Type B pancreatic cell (in vitro differentiated cells): ENCODE data around the gene TNPO1. TPM values are rescaled to one million over a fixed set of nuclear protein-coding genes. Genes with fewer than 3 reads are reported as not detected.

ENCODE experiments used
- DNase-seq: peaks from one replicate; pipeline ENCODE4 v3.0.0; 2021; ENCODE audit warnings: mixed read lengths; ENCODE audit not compliant: unreplicated experiment; ENCODE audit errors: extremely low spot score
- H3K27ac Mint-ChIP-seq: 2 replicates; pipeline ENCODE4 v1.8.0; 2021; ENCODE audit warnings: mild to moderate bottlenecking, mixed read lengths
- H3K27me3 Mint-ChIP-seq: 2 replicates; pipeline ENCODE4 v1.8.0; 2021; ENCODE audit warnings: mixed read lengths
- H3K36me3 Mint-ChIP-seq: 2 replicates; pipeline ENCODE4 v1.8.0; 2021; ENCODE audit warnings: mixed read lengths
- H3K4me1 Mint-ChIP-seq: one replicate; pipeline ENCODE4 v1.8.0; 2021; ENCODE audit warnings: mixed read lengths; ENCODE audit not compliant: unreplicated experiment
- H3K4me3 Mint-ChIP-seq: 2 replicates; pipeline ENCODE4 v1.8.0; 2021; ENCODE audit warnings: mild to moderate bottlenecking, mixed read lengths
- H3K9me3 Mint-ChIP-seq: 2 replicates; pipeline ENCODE4 v1.8.0; 2021; ENCODE audit warnings: mixed read lengths
- total RNA-seq: library from RNA; stranded (reverse); gene quantifications from 2 replicates; pipeline ENCODE4 v1.2.1, GENCODE V29; 2021; ENCODE audit warnings: low replicate concordance
- TF ChIP-seq, protein P1 (sequence below): fragments of 200-600 bp; sonication (generic); conservative IDR thresholded peaks from 2 replicates; pipeline ENCODE4 v1.5.0; 2021; ENCODE audit warnings: antibody characterized with exemption, mild to moderate bottlenecking

Gene TNPO1
- total RNA-seq, 1 donor from 2014 or later = 131 TPM

DNA sequence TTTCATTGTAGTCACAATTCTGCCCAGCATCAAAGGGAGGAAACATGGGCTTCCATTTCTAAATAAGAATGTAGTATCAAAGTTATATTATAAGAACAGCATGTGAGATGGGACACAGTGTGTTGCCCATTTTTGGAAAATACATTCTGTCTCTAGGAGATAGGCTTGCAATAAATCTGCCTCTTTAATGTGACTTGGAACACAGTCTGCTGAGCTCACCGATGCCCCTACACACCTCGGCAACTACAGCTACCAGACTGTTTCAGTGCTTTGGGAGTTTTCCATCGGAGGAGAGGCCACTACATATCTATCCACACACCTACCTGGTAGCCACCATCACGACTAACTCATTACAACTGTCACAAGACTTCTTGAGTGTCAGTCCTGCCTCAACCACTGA is 120.4 kb downstream of the TNPO1 start:
- Mint-ChIP-seq H3K4me3 (no peak overlapping the region), H3K27ac (no peak overlapping the region), H3K9me3 (peaks cover 23% of the 10 kb centered on the region), H3K27me3 (peaks cover 11% of the 10 kb centered on the region), H3K36me3 (no peaks in the 10 kb centered on the region), H3K4me1 (peaks cover 13% of the 10 kb centered on the region)
- TF ChIP-seq, protein P1, sequence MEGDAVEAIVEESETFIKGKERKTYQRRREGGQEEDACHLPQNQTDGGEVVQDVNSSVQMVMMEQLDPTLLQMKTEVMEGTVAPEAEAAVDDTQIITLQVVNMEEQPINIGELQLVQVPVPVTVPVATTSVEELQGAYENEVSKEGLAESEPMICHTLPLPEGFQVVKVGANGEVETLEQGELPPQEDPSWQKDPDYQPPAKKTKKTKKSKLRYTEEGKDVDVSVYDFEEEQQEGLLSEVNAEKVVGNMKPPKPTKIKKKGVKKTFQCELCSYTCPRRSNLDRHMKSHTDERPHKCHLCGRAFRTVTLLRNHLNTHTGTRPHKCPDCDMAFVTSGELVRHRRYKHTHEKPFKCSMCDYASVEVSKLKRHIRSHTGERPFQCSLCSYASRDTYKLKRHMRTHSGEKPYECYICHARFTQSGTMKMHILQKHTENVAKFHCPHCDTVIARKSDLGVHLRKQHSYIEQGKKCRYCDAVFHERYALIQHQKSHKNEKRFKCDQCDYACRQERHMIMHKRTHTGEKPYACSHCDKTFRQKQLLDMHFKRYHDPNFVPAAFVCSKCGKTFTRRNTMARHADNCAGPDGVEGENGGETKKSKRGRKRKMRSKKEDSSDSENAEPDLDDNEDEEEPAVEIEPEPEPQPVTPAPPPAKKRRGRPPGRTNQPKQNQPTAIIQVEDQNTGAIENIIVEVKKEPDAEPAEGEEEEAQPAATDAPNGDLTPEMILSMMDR = no peak
- no peak for DNase-seq

- H3K36me3 Mint-ChIP-seq = no peaks in the 10 kb centered on the region
- TF ChIP-seq, protein P1 = no peak
- no peak overlapping the region for H3K27ac Mint-ChIP-seq
- DNase-seq = no peak
- H3K4me1 Mint-ChIP-seq = peaks cover 13% of the 10 kb centered on the region
- no peak overlapping the region for H3K4me3 Mint-ChIP-seq
- H3K27me3 Mint-ChIP-seq = peaks cover 11% of the 10 kb centered on the region
- peaks cover 23% of the 10 kb centered on the region for H3K9me3 Mint-ChIP-seq
Measured at GRCh38 chr5:72937517-72938061, 121.1 kb downstream of the TNPO1 start.

DNA sequence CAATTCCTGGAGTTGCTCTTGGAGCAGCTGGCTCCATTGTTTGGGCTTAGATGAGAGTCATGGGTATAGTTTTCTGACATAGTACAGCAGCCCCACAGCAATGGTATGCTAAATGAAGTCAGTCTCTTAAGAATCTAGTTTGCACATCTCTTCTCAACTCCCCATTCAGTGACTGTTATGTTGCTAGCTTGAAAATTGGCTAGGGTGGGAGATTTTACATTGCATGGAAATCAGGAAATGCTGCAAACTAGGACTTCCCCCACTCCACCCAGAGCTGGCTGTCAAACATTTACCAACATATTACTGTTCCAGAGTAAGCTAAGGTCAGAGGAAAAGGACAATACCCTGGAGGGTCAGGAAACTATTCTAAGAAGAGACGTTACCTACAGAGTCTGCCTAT is 121.7 kb downstream of the TNPO1 start:
- no peak for DNase-seq
- Mint-ChIP-seq H3K9me3 (peaks cover 21% of the 10 kb centered on the region), H3K4me1 (peaks cover 13% of the 10 kb centered on the region), H3K4me3 (no peak overlapping the region), H3K27me3 (peaks cover 9% of the 10 kb centered on the region), H3K36me3 (no peaks in the 10 kb centered on the region), H3K27ac (no peak overlapping the region)
- TF ChIP-seq, protein P1 = no peak

- H3K4me1 Mint-ChIP-seq = peaks cover 13% of the 10 kb centered on the region
- H3K27ac Mint-ChIP-seq = no peak overlapping the region
- DNase-seq = no peak
- no peaks in the 10 kb centered on the region for H3K36me3 Mint-ChIP-seq
- no peak overlapping the region for H3K4me3 Mint-ChIP-seq
- no peaks in the 10 kb centered on the region for H3K27me3 Mint-ChIP-seq
- H3K9me3 Mint-ChIP-seq = peaks cover 12% of the 10 kb centered on the region
- TF ChIP-seq, protein P1 = no peak
Measured at GRCh38 chr5:72940082-72940481, 123.6 kb downstream of the TNPO1 start.

- no peaks in the 10 kb centered on the region for H3K36me3 Mint-ChIP-seq
- H3K9me3 Mint-ChIP-seq = peaks cover 6% of the 10 kb centered on the region
- TF ChIP-seq, protein P1 = no peak
- H3K4me1 Mint-ChIP-seq = peaks cover 4% of the 10 kb centered on the region
- H3K27ac Mint-ChIP-seq = no peak overlapping the region
- no peak overlapping the region for H3K4me3 Mint-ChIP-seq
- no peak for DNase-seq
- no peaks in the 10 kb centered on the region for H3K27me3 Mint-ChIP-seq
Measured at GRCh38 chr5:72943307-72943706, 126.8 kb downstream of the TNPO1 start.

- H3K4me1 Mint-ChIP-seq = no peaks in the 10 kb centered on the region
- H3K27ac Mint-ChIP-seq = no peak overlapping the region
- no peak for DNase-seq
- H3K36me3 Mint-ChIP-seq = no peaks in the 10 kb centered on the region
- H3K9me3 Mint-ChIP-seq = peaks cover 3% of the 10 kb centered on the region
- no peak overlapping the region for H3K4me3 Mint-ChIP-seq
- TF ChIP-seq, protein P1 = no peak
- no peaks in the 10 kb centered on the region for H3K27me3 Mint-ChIP-seq
Measured at GRCh38 chr5:72947498-72947897, 131.0 kb downstream of the TNPO1 start.
